HG02885 (cell line): ENCODE measurements around the gene ATP5F1D.
A peak's percentile ranks its signal among the peaks of the same experiment; 100 is the strongest.

Source experiments
- ATAC-seq: cut with Tn5 transposase; IDR thresholded peaks from one replicate; pipeline ENCODE4 v1.9.1; 2021; ENCODE audit warnings: mild to moderate bottlenecking; ENCODE audit not compliant: unreplicated experiment, poor library complexity

Gene ATP5F1D

DNA sequence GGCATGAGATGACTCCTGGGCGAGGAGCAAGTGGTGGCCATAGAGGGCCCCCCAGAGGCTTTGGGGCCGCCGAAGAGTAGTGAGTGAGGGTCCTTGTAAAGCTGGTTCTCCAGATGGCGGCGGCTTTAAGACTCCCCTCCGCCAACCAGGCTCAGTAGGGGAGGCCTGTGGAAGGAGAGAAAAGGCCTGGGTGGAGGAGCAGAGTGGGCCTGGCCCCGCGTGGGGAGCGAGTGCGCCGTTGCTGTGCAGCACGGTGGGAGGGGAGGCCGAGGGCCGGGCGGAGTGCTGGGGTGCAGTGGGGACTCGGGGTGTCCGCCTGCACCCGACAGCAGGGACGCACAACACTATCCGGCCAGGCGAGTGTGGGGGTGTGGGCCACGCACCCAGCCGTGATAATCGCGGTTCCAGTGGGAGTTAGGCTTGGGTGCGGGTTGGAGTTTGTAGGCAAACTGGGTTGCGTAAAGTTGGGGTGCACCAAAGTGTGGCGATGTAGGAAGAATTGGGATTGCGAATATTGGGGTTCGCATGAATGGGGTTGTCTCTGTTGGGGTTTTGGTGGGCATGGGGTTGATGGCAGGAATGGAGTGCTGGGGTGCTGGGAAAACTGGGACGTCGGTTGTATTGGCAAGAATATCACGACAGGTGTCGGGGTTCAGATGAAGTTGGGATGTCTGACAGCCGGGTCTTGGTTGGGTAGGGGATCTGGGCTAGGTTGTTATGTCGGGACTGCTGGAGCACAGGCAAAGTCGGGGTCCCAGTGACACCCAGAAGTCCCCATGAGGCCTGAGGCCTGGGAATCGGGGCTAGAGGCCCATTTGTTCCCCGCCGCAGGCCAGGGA lies 26.9 kb downstream of the ATP5F1D start:
- no peak for ATAC-seq

DNA sequence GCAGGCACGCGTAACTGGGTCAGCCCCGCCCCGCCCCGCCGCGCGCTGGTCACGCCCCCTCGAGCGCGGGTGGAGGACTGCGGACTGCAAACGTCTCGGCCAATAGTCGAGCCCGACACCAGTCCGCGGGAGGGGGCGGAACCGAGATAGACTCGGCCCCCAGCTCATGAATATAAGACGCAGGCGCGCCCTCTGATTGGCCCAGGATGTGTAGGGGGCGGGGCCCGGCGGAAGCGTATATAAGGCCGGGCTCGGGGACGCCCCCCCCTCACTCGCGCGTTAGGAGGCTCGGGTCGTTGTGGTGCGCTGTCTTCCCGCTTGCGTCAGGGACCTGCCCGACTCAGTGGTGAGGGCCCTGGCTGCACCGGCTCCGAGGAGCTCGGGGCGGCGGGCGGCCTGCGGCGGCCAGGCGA lies 27.5 kb downstream of the ATP5F1D start, which contains the start of gene CIRBP:
Gene CIRBP (plus strand): TSS at position 268 of the 413 bp plus-strand sequence. CDS start 1,602 bp downstream, outside the sequence.
- ATAC-seq = peak; percentile 61

DNA sequence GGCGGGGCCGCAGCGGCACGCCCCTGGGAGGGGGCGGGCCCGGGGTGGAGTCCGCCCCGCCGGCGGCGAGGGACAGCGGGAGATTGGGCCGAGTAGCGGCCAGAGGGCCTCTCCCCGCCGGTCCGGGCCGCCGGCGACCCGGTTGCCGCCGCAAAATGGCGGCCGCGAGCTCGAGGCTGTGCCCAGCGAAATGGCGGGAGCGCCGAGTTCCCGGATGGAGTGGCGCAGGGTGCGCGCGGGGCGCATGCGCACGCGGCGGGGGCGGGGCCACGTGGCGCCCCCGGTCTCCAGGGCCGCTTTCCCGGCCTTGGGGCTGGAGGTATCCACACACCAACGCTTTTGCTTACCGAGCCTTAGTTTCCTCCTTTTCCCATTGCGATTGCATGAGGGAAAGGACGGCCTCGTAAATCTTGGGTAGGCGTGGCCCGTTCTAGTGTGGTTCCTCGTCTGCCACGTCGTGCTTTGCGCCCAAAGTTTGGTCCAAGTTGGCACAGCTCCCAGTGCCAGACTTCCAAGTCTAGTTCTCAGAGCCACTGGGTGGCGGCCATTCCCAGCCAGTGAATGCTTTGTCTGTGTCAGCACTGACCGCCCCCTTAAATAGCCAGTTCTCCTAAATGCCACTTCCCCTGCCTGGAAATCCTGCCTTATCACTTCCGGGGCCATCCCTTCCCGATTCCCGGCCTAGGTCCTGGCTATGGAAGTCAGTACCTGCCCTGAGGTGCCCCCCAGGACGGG lies 28.1 kb downstream of the ATP5F1D start:
- peak; percentile 30 for ATAC-seq

DNA sequence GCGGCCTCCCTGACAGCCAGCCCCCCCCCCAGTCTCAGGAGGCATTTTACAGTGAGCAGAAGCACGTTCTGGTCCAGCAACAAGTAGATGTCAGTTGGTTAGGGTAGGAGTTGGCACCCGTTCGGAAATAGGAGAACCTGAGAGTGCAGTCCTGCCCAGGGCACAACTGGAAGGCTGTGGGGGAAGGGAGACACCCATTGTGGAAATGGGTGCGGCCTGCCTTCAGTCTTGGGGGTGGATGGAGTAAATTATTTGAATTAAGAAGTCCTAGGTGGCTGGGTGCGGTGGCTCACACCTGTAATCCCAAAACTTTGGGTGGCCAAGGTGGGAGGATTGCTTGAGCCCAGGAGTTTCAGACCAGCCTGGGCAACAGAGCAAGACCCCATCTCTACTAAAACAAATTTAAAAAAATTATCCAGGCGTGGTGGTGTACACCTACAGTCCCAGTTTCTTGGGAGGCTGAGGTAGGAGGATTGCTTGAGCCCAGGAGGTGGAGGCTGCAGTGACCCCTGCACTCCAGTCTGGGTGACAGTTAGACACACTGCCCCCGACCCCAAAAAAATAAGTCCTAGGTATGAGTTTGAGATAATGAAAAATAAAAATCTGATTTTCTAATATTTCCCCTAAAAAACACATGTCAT lies 28.8 kb downstream of the ATP5F1D start:
- no peak for ATAC-seq

DNA sequence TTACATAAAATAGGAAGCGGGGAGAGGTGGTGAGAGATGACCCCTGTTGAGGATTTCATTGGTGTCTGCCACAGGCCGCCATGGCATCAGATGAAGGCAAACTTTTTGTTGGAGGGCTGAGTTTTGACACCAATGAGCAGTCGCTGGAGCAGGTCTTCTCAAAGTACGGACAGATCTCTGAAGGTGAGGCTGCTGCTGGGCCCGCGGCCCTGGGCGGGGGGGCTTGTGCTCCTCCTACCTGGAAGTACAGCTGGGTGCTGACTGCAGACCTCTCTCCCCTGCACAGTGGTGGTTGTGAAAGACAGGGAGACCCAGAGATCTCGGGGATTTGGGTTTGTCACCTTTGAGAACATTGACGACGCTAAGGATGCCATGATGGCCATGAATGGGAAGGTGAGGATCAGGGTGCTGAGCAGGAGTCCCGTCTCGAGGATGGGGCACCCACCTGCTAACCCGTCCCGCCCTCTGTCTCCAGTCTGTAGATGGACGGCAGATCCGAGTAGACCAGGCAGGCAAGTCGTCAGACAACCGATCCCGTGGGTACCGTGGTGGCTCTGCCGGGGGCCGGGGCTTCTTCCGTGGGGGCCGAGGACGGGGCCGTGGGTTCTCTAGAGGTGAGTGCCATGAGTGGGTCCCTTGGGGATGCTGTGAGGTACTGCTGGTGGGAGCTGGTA lies 29.4 kb downstream of the ATP5F1D start:
- ATAC-seq = no peak

DNA sequence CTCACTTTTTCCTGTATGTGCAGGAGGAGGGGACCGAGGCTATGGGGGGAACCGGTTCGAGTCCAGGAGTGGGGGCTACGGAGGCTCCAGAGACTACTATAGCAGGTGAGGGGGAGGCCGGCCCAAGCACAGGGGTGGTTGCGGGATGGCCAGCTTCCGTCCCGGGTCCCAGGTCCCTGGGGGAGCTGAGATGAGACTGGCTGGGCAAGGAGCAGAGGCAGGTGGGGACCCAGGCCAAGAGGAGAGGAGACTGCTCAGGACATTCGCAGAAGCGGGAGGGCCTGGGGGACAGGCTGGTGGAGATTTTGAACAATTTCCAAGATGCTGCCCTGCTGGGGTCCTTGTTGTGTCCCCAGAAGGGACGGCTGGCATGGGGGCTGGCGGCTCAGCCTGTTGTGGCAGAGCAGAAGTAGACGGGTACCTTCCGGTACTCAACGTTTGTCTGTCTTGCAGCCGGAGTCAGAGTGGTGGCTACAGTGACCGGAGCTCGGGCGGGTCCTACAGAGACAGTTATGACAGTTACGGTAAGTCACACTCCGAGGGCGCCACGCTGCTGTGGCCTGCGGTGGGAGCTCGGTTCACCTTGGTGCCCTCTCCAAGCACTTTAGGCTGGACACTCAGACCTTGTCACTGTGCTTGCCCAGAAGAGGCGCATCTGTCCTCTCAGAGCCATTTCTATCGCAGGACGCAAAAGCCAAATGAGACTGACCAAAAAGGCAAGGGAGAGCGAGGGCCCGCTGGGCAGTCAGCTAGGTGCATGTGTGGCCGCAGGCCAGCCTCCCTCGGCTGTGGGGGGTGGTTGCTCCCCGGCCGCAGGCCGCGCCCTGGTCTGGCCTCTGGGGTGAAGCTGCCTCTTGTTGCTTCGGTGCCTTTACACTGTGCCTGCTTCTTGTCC lies 30.2 kb downstream of the ATP5F1D start:
- ATAC-seq = no peak

DNA sequence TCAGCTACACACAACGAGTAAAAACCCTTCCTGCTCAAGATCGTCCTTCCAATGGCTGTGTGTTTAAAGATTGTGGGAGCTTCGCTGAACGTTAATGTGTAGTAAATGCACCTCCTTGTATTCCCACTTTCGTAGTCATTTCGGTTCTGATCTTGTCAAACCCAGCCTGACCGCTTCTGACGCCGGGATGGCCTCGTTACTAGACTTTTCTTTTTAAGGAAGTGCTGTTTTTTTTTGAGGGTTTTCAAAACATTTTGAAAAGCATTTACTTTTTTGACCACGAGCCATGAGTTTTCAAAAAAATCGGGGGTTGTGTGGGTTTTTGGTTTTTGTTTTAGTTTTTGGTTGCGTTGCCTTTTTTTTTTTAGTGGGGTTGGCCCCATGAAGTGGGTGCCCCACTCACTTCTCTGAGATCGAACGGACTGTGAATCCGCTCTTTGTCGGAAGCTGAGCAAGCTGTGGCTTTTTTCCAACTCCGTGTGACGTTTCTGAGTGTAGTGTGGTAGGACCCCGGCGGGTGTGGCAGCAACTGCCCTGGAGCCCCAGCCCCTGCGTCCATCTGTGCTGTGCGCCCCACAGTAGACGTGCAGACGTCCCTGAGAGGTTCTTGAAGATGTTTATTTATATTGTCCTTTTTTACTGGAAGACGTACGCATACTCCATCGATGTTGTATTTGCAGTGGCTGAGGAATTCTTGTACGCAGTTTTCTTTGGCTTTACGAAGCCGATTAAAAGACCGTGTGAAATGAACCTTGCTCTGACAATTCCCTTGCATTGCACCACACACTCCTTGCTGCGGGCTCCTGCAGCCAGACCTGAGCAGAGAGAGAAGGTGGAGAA lies 31.1 kb downstream of the ATP5F1D start:
- ATAC-seq = no peak

DNA sequence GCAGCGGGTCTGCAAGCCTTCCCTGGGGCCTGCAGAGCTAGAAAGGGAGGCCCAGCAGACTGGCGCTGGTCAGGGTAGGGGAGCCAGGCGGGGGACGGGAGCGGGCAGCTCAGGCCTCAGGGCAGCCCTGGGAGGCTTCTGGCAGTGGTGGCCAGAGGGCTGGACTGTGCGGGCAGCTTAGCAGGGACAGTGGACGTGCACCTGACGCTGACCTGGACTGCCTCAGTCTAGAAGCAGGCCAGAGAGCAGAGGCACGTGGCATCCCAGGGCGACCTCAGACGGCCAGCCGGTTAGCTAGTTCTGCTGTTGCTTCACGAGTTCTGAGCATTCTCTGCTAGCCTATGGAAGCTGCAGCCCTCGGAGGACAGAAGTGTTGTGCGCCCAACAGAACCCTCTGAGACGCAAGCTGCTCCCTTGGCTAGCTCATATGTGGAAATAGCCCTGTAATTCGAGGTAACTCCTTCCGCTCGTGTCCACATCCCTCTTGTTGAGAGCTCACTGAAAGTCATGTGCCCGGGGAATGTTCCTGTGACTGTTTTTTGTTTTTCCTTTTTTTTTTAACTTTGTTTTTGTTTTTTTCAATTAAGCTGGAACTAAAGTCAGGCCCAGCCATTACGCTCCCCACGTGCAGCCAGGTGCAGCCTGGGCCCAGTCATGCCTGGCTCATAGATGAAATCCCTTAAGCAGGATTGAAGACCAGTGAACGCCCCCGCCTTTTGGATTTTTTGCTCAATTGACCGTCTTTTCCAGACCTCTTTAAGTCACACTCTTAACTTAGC lies 31.9 kb downstream of the ATP5F1D start:
- ATAC-seq = no peak

DNA sequence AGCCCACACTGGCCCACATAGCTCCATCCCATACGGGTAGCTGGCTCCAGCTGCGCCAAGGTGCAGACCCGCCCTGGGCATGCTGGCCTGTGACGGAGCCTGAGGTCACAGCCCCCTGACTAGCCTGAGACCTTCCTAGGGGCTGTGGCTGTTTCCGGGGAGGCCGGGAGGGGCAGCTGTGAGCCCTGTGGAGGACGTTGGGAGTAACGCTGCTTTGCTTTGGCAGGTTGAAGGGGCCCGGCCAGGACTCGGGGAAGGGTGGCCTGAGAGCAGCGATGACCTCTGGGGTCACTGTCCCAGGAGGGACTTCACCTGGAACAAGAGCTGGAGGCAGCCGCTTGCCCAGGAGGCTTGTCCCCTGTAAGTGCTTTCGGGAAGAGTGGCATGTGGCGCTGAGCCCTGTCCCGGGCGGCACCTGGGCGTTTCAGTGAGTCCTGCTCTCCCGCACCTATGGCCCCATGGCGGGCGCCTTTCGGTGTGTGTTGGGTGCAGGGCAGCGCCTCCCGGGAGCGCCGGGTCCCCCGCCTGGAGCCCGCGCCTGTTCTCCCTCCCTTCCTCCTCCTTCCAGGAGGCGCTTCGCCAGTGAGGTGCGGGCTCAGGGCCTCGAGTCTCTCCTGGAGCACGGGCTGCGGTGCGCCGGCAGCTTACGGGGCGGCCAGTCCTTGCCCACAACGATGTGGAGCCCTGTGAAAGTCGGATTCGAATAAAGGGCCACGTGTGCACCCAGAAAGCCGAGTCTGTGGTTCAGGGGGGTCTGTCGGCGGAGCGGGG lies 32.7 kb downstream of the ATP5F1D start:
- no peak for ATAC-seq

DNA sequence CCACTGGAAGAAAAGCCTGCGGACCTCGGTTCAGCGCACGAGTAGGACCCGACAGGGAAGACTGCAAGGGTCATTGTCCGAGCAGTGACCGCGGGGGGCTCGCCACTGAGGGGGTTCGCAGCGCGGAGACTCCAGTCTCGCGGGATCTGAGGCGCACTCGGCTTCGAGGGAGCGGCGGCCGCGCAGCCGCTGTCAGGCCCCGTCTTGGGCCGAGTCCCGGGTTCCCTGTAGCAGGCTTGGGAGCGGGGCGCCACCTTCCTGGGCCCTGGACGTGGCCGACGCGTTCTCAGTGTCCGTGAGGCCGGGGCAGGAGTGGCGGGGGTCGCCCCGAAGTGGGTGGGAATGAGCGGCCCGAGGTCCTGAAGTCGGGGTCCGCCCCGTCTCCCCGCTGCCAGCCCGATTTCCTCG lies 33.3 kb downstream of the ATP5F1D start:
- ATAC-seq = no peak

DNA sequence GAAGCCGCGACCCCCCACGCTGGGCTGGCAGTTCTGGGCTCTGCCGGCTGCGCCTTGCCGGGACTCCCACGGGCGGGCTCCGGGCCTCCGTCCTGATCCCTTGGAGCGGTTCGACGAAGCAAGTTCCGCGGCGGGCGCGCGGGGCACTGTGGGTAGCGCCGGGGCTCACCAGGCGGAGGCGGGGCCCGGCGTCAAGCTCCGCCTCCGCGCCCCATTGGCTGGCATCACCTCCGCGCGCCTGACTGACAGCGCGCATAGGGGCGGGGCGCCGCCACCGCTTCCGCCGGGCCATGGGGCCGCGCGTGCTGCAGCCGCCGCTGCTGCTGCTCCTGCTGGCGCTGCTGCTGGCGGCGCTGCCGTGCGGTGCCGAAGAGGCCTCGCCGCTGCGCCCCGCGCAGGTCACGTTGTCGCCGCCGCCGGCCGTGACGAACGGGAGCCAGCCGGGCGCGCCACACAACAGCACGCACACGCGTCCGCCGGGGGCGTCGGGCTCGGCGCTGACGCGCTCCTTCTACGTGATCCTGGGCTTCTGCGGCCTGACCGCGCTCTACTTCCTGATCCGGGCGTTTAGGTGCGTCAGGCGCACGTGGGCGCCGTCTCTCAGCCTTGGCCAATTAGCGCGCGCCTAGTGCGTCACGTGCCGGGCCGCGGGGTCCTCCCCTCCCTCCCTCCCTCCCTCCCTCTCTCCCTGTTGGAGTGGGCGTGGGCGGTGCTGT lies 33.9 kb downstream of the ATP5F1D start, which contains the start of gene FAM174C:
Gene FAM174C (plus strand): TSS at position 271 of the 716 bp plus-strand sequence. CDS start 20 bp downstream, at position 291.
- peak; percentile 80 for ATAC-seq

DNA sequence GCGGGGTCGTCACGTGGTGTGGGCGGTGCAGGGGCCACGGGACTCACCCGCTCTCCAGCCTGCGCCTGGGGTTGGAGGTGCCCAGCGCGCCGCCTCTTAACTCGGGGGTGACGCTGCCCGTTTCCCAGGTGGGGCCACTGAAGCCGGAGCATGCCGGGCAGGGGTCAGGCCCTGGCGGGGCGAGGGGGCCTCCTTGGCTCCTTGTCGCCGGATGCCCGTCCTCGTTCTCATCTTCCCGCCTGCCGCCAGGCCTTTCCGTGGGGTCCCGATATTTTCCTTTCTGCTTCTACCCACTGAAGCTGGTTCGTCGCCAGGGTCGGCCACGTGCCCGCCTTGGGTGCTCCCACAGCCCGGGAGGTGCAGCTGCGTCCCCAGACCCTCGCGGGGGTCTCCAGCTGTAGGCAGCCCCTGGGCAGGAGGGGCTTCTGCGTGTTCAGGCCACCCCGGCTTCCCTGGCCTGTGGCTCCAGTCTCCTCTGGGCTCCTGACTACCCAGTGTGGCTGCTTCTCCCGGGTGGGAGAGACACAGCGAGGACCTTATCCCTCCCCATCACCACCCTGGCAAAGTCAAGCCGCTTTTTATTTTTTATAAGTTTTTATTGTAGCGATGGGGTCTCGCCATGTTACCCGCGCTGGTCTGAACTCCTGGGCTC lies 34.6 kb downstream of the ATP5F1D start:
- ATAC-seq = no peak

DNA sequence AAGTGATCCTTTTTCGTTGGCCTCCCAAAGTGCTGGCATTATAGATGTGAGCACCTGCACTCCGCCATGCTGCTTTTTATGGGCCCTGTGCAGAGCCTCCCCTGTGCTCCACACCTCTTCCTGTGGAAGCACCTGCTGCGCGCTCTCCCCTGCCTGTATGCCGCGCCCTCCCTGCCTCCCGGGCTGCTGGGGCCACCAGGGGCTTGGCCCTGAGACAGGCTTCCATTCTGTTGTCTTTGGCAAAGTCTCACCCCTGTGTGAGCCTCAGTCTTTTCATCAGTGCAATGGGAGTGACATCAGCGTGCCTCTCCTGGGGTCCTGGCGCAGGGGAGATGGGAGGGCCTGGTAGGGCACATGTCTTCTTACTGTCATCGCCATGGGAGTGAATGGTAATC lies 35.1 kb downstream of the ATP5F1D start:
- ATAC-seq = no peak

DNA sequence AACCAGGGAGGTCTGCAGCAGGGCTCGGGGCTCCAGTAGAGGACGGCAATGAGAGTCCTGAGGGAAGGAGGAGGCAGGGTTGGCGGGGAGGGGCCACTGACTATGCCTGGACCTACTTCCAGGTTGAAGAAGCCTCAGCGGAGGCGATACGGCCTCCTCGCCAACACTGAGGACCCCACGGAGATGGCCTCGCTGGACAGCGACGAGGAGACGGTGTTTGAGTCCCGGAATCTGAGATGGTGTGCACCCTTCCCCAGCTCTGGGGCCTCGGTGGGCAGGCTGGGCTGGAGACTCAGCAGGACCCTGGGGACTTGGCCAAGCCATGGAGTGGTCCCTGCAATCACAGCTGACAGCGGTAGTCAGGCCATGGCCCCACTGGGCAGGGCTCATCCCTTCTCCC lies 35.5 kb downstream of the ATP5F1D start:
- no peak for ATAC-seq

DNA sequence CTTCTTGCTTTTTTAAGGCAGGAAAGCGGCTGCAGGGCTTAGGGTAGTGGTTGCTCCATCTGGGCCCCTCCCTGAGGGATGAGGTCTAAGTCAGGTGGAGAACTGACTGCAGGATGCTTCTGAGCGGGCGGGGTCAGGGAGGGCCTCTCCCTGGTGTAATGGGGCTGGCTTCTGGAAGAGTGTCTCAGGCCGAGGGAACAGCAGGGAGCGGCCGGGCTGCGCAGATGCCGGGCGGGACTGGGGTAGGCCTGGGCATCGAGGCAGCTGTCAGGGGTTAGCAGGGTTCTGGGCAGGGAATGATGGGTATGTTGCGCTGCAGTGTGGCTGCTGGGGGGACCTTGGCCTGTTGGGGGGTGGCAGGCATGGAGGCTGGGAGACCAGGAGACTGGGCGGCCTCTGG lies 36.5 kb downstream of the ATP5F1D start:
- no peak for ATAC-seq
